PC-9 (cell line): Measurements from ENCODE around the gene RAB31. TPM values are rescaled to one million over a fixed set of nuclear protein-coding genes. Genes with fewer than 3 reads are reported as not detected.
A peak's percentile ranks its signal among the peaks of the same experiment; 100 is the strongest.

Experiments
- BruUV-seq: library from RNA; stranded (reverse); fragments of 400-500 nt; replicated peaks from 2 replicates; lab custom pipeline; 2021; lab: Mats Ljungman, UMichigan
- CTCF ChIA-PET: fragments of 300-600 bp; sonication (Branson Sonifier 250); formaldehyde crosslinking; loops from one replicate; lab custom pipeline; 2022; ENCODE audit warnings: antibody characterized with exemption; lab: Charles Lee
- POLR2A ChIA-PET: fragments of 300-600 bp; sonication (Branson Sonifier 250); formaldehyde crosslinking; loops from one replicate; lab custom pipeline; 2022; ENCODE audit warnings: antibody characterized with exemption; ENCODE audit not compliant: unreplicated experiment; lab: Charles Lee
- DNase-seq, 2 experiments: peaks; one replicate each; pipeline versions ENCODE4 v3.0.0 to v3.0.0-alpha.2; 2015 to 2022; ENCODE audit warnings: mixed read lengths in 1 of 2
- H2AFZ ChIP-seq: fragments of 200-600 bp; sonication (generic); 2 replicates; pipeline ENCODE4 v1.8.1; 2017; ENCODE audit warnings: antibody characterized with exemption
- H3F3A ChIP-seq: fragments of 200-600 bp; sonication (generic); 2 replicates; pipeline ENCODE4 v1.8.1; 2017; ENCODE audit warnings: antibody characterized with exemption, mild to moderate bottlenecking, low read depth; ENCODE audit not compliant: insufficient read depth
- H3K27ac ChIP-seq: fragments of 200-600 bp; sonication (generic); 2 replicates; pipeline ENCODE4 v1.6.1; 2016; ENCODE audit warnings: mixed run types
- H3K27me3 ChIP-seq: fragments of 200-600 bp; sonication (generic); 2 replicates; pipeline ENCODE4 v1.6.1; 2016; ENCODE audit warnings: low read depth, mixed run types; ENCODE audit not compliant: insufficient read depth
- H3K36me3 ChIP-seq: fragments of 200-600 bp; sonication (generic); 2 replicates; pipeline ENCODE4 v1.6.1; 2016; ENCODE audit warnings: low read depth, mixed run types
- H3K4me1 ChIP-seq: fragments of 200-600 bp; sonication (generic); replicated peaks from 2 replicates; pipeline ENCODE4 v1.6.1; 2016; ENCODE audit warnings: mixed run types; ENCODE audit not compliant: insufficient read depth
- H3K4me2 ChIP-seq: fragments of 200-600 bp; sonication (generic); 2 replicates; pipeline ENCODE4 v1.6.1; 2017; ENCODE audit warnings: mixed run types
- H3K4me3 ChIP-seq: fragments of 200-600 bp; sonication (generic); 2 replicates; pipeline ENCODE4 v1.6.1; 2016; ENCODE audit warnings: mixed run types
- H3K79me2 ChIP-seq: fragments of 200-600 bp; sonication (generic); 2 replicates; pipeline ENCODE4 v1.6.1; 2017; ENCODE audit warnings: low read depth, mixed run types
- H3K9me2 ChIP-seq: fragments of 200-600 bp; sonication (generic); 2 replicates; pipeline ENCODE4 v1.8.1; 2017; ENCODE audit warnings: mild to moderate bottlenecking; ENCODE audit not compliant: insufficient read depth
- H3K9me3 ChIP-seq: fragments of 200-600 bp; sonication (generic); 2 replicates; pipeline ENCODE4 v1.8.1; 2016; ENCODE audit warnings: low read depth; ENCODE audit not compliant: insufficient read depth
- H4K20me1 ChIP-seq: fragments of 200-600 bp; sonication (generic); 2 replicates; pipeline ENCODE4 v1.8.1; 2017; ENCODE audit not compliant: insufficient read depth
- EZH2 ChIP-seq: fragments of 200-600 bp; sonication (generic); IDR thresholded peaks from 2 replicates; pipeline ENCODE4 v1.8.0; 2017; ENCODE audit warnings: antibody characterized with exemption, low read depth
- intact Hi-C: fragments of 100-400 bp; cut with micrococcal nuclease; formaldehyde crosslinking; loops from one replicate; pipeline ENCODE4 v1.10.0; 2022; ENCODE audit not compliant: unreplicated experiment
- total RNA-seq: library from RNA; stranded (reverse); gene quantifications from 2 replicates; pipeline ENCODE4 v1.2.3, GENCODE V29; 2021
- TF ChIP-seq, protein P1 (sequence below): fragments of 200-600 bp; sonication (generic); conservative IDR thresholded peaks from 2 replicates; pipeline ENCODE4 v1.6.1; 2017; ENCODE audit warnings: mixed run types, antibody characterized with exemption, mild to moderate bottlenecking, moderate library complexity

The RAB31 gene
- total RNA-seq, 1 experiment from 2014 or later = 51.0 TPM

DNA sequence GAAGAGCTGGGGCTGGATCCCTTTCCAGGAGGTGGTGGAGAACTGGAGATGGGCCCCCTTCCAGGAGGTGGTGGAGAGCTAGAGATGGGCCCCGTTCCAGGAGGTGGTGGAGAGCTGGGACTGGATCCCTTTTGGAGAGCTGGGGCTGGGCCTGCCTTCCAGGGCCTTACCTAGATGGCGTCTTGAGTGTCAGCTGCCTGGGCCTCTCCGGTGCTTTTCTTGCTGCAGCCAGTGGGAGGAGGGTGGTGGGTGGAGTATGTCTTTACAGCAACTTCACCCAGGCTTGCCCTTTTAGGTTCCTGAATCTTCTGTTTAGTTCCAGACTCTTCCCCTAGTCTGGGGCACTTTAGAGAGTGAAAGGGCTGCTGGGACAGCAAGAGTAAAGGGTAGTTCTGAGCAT lies 158.5 kb downstream of the RAB31 start:
- no peaks in the 10 kb centered on the region for H3K9me2 ChIP-seq
- intact Hi-C loops = no loop called here

DNA sequence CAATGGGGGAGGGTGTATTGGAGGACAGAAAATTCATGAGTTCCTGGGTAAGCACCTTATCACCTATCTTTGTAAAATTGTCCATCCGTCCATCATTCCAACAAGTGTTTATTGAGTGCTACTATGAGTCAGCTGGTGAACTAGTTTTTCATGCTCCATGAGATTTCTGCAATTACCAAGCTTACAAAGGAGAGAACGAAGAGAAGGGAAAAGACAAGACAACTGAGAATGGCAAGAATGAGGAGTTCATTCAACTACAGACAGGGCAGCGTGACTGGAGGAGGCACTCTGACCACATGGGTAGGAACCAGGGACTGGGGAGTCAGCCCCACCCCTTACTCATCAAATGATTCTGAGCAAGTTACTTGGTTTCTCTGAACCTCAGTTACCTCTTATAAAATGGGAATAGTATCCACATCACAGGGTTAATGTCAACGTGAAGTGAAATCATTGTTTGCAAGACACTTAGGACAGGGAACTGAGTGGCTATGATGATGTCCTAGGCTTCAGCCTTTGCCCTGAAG lies 159.0 kb downstream of the RAB31 start:
- POLR2A ChIA-PET = no interaction called here
- Histone ChIP-seq H3K9me2 (no peaks in the 10 kb centered on the region), H2AFZ (no peak overlapping the region), H4K20me1 (no peaks in the 10 kb centered on the region), H3K4me1 (peaks cover 50% of the 10 kb centered on the region), H3K4me2 (peak overlapping the region; percentile 39), H3K27me3 (no peaks in the 10 kb centered on the region), H3K36me3 (no peaks in the 10 kb centered on the region), H3K79me2 (no peaks in the 10 kb centered on the region), H3K9me3 (peaks cover 16% of the 10 kb centered on the region), H3K27ac (peak overlapping the region; percentile 93), H3K4me3 (no peak overlapping the region), H3F3A (peaks cover 51% of the 10 kb centered on the region)
- DNase-seq = peak; percentile 20 to 78
- intact Hi-C loops = no loop called here
- BruUV-seq = no TSS peak
- TF ChIP-seq, protein P1, sequence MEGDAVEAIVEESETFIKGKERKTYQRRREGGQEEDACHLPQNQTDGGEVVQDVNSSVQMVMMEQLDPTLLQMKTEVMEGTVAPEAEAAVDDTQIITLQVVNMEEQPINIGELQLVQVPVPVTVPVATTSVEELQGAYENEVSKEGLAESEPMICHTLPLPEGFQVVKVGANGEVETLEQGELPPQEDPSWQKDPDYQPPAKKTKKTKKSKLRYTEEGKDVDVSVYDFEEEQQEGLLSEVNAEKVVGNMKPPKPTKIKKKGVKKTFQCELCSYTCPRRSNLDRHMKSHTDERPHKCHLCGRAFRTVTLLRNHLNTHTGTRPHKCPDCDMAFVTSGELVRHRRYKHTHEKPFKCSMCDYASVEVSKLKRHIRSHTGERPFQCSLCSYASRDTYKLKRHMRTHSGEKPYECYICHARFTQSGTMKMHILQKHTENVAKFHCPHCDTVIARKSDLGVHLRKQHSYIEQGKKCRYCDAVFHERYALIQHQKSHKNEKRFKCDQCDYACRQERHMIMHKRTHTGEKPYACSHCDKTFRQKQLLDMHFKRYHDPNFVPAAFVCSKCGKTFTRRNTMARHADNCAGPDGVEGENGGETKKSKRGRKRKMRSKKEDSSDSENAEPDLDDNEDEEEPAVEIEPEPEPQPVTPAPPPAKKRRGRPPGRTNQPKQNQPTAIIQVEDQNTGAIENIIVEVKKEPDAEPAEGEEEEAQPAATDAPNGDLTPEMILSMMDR = no peak
- TF ChIP-seq EZH2 = no peak
- CTCF ChIA-PET = interaction anchor here (0.7 kb wide), 1 partner anchor 67 kb away, joined by 7 read pairs; no protein-coding TSS in a partner anchor

More for the DNA sequence above, 158.5 kb downstream of the RAB31 start:
- Histone ChIP-seq H3K79me2 (no peaks in the 10 kb centered on the region), H3K9me3 (peaks cover 16% of the 10 kb centered on the region), H3F3A (peaks cover 51% of the 10 kb centered on the region), H3K27me3 (no peaks in the 10 kb centered on the region), H3K4me1 (peaks cover 50% of the 10 kb centered on the region), H4K20me1 (no peaks in the 10 kb centered on the region), H2AFZ (no peak overlapping the region), H3K27ac (peak overlapping the region; percentile 93), H3K36me3 (no peaks in the 10 kb centered on the region), H3K4me3 (no peak overlapping the region), H3K4me2 (peak overlapping the region; percentile 39)
- POLR2A ChIA-PET = no interaction called here
- TF ChIP-seq, protein P1 = no peak
- no peak for TF ChIP-seq EZH2
- no TSS peak for BruUV-seq
- no peak for DNase-seq
- CTCF ChIA-PET = no interaction called here

DNA sequence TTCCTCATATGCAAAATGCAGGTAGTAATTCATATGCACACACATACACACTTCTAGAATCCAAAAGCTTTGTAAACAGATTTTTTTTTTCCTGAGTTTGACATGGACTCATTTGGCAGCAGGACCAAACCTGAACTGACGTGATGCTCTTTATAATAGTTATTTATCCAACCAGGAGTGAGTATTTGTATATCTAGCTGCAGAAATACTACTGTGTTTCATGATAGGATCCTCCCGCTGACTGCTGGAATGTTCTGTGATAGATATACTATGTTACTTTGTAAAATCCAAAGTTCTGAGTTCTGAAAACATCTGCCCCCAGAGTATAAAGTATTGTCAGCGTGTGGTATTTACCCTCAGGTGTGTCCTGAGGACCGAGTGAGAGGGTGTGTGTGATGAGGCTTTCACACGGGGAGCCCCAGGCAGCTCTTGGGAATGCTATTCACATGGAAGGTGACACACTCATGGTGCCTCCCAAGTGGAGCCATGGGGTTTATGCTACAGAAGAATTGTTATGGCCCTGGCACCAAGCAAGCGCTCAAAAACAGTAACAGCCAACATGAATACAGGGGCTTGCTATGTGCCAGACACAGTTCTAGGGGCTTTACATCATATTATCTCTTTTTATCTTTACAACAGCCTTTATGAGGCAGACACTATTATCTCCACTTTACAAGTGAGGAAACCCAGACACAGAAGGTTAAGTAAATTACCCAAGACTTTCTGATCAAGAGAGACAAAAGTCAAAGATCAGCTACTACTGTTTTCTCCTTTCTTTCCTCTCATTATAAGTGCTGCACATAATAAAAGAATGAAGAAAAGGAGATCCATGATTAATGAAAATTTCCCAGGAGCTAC lies 161.0 kb downstream of the RAB31 start:
- POLR2A ChIA-PET = interaction anchor here (0.6 to 1.0 kb wide), 7 partner anchors 20 to 1141 kb away, joined by 3 to 14 read pairs (median 6); partner anchors contain the start of gene VAPA
- no peak overlapping the region for H3K4me3 ChIP-seq

More for the DNA sequence above, 161.0 kb downstream of the RAB31 start:
- TF ChIP-seq EZH2 = no peak
- TF ChIP-seq, protein P1 = no peak
- H3K27ac ChIP-seq = peak overlapping the region; percentile 93
- H3F3A ChIP-seq = peaks cover 51% of the 10 kb centered on the region
- H3K9me3 ChIP-seq = peaks cover 16% of the 10 kb centered on the region
- CTCF ChIA-PET = no interaction called here
- no peak for DNase-seq
- H2AFZ ChIP-seq = no peak overlapping the region
- H3K79me2 ChIP-seq = no peaks in the 10 kb centered on the region
- H3K36me3 ChIP-seq = no peaks in the 10 kb centered on the region
- H3K4me2 ChIP-seq = peak overlapping the region; percentile 56
- no peaks in the 10 kb centered on the region for H3K9me2 ChIP-seq
- TSS peak; percentile 40 for BruUV-seq
- no peaks in the 10 kb centered on the region for H3K27me3 ChIP-seq
- peaks cover 50% of the 10 kb centered on the region for H3K4me1 ChIP-seq
- H4K20me1 ChIP-seq = no peaks in the 10 kb centered on the region
- intact Hi-C loops = loop anchor here (1.0 to 2.0 kb wide), 4 partner anchors 8 to 46 kb away; partner anchors contain the start of gene VAPA
